ENCODE measurements around the gene RPRD1B.

RPRD1B gene

GRCh38 chr20:38125157-38126056, 91.9 kb downstream of the RPRD1B start:
- no peak for DNase-seq

DNA sequence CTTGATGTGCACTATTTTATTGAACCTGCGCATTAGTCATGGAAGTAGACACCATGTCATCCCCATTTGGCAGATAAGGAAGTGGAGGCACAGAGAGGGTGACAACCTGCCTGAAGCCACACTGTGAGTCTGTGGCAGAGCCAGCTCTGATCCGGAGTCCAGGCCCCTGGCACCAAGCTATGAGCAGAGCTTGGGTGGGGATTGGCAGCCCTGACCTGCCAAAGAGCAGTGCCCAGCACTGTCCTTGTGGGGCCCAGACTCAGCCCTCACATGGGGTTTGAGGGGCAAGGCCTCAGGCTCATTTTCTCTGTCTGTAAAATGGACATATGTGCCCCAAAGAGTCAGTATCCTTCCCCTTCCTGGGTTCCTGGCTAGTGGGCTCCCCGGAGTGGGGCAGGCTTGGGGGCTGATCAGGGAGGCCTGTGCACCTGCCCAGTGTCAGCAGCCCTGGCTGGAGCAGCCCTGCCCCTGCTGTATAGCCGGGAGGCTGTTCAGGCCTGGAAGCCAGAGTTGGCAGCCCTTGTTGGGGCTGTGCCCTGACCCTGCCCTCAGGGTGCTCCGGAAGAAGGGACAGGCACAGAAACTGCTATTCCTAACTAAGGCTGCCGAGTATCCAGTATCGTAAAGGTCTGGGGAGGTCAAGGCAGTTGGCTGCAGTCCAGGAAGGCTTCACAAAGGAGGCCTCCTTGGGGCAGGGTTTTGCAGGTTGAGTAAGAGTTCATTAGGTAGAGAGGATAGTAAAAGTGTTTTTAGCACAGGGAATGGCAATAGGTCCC, 92.8 kb downstream of the RPRD1B start:
- DNase-seq, result no peak

DNA sequence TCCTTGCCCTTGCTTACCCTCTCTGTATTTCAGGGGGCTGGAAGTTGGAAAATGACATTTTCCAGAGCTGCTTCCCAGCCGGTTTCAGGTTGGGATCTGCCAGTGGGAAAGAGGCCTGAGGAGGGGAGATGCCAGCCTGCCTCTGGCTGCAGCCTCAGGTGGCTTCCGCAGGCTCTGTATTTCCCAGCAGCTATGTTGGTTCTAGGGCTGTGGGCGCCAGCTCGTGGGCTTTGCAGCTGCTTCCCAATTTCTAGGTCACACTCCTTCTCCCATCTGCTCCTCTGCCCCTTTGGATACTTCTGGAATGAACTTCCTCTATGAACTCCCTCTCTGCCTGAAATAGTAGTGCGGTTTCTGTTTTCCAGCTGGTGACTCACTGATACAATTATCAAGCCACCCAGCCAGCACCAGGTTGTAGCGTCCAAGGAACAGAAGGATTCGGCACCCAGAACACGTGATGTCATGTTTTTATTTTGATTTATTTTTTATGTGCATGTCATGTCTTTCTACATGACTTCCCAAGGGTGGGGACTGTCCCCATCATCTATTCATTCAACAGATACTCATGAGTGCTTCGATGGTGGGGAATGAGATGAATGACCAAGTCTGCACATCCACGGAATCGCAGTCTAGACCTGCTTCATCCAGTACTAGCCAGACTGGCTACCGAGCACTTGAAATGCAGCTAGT, 93.5 kb downstream of the RPRD1B start:
- no peak for DNase-seq

GRCh38 chr20:38127920-38128528, 94.5 kb downstream of the RPRD1B start:
- DNase-seq, result no peak

DNA sequence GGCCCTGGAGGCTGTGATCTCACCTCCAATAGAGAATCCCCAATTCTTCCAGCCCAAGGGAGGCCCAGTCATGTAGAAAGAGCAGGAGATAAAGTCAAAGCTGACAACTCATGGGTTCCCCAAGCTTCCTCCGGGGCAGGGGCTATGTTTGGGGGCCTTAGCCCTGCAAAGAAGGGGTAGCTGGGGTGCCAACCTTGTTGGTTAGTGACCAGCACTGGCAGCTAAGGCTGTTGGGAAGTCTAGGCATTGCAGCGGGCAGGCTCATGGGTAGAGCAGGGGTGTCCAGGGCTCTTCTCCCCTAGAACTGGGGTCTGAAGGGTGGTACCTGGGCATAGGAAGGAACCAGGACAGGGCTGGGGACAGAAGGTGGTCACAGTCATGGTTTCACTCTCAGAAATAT, 95.1 kb downstream of the RPRD1B start:
- DNase-seq, result no peak

GRCh38 chr20:38129248-38129865, 95.8 kb downstream of the RPRD1B start:
- DNase-seq, result no peak

DNA sequence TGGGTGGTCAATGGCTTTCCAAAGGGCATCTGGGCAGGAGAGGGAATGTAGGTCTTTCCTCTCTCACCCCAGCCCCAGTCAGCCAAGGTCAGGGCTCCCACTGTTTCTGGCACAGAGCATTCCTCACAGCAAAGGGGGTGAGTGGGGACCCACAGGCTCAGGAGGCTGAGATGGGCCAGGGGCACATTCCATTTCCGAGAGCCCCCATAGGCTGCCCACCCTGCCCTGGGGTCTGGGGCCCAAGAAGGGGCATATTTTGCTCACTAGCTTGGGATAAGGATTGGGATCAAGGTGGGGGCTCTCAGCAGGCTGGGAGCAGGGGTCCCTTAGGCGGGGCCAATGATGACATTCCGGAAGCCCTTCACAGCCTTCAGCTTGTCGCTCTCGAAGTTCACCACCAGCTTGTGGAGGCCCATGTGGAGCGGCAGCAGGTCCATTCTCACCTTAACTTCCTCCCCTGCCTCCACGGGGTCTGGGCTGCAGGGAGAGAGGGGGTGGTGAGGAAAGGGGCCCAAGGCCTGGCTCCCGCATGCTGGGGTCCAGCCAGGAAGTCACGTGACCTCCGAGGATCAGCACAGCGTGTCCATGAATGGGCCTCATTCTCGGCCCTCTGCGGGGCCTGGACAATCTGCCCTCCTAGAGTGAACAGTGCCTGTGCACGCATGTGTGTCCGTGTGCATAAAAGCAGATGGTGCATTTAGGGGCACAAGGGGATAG, 96.5 kb downstream of the RPRD1B start:
- no peak for DNase-seq

GRCh38 chr20:38130687-38131587, 97.4 kb downstream of the RPRD1B start:
- DNase-seq, result no peak

GRCh38 chr20:38131588-38132121, 98.1 kb downstream of the RPRD1B start:
- DNase-seq, result no peak

- DNase-seq, result no peak
These were observed 98.8 kb downstream of the RPRD1B start for GRCh38 chr20:38132156-38132909.

DNA sequence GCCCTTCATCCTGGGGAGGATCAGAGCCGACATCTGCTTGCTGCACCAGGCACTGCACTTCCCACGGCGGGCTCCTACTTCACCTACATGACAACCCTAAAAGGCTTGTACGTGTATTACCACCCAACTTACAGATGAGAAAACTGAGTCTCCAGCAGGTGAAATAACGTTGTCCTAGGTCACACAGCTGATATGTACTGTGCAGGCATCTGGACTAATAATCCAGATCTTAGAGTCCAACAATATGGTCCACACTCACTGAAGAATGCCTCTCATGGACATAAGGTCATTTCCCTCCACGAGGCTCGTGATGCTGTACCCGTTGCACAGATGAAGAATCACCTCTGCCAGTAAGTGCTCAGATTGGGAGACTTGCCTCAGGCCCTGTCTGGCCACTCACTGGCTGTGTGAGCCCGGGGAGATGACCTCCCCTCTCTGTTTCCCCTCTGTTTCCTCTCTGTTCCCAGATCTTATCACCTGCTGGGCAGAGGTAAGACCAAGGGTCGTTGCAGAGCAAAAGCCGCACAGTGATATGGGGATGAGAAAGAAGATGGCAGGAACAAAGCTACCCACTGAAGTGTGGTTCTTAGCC, 99.5 kb downstream of the RPRD1B start:
- DNase-seq, result no peak

- no peak for DNase-seq
These were observed 100.3 kb downstream of the RPRD1B start for GRCh38 chr20:38133680-38134426.

DNA sequence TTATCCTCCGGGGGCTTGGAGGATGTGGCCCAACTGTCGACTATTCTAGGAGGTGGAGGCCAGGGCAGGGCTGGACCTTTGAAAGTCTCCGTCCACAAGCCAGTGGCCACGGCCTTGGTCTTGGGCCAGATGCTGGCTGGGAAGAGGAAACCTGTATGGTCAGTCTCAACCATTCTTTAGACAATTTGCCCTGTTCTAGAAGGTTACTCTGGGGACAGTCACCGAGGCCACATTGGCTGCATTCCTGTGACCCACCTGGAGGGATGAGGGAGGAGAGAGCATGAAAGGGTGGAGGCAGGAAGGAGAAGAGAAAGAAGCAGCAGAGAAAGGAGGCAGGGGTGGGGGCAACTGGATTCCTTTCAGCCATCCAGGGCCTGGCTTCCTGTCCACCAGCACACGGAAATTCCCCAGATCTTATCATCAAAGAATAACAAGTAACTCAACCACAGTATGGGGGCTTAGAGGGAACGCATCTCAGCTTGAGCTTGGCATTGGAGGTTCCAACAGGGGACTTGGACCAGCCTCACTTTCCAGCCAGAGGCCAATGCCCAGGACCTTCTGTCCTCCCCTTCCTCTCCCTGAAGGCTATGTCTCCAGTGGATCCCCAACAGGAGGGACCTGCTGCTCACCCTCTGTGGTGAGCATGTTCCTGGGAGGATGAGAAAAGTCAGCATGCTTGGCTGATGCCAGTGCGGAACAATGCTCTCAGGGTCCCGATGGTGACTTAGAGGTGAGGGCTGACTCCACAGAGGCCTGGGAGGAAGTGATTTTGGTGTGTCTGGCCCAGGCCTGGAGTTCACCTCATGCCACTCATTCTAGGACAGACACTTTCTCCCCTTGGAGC, 101.1 kb downstream of the RPRD1B start:
- DNase-seq, result no peak

DNA sequence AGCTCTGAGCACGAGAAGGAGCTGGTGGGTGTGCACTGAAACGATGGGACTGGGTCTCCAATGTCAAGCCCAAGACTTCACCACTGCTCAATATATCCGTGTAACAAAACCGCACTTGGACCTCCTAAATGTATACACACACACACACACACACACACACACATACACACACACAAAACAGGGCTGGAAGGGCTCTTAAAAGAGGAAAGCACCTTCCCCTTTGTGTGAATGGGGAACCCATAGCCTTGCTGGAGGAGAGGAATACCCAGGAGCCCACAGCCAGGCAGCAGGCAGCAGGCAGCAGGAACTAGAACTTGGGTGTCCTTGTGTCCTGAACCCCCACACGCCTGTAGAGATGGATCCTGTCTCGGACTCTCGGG, 101.7 kb downstream of the RPRD1B start:
- no peak for DNase-seq

DNA sequence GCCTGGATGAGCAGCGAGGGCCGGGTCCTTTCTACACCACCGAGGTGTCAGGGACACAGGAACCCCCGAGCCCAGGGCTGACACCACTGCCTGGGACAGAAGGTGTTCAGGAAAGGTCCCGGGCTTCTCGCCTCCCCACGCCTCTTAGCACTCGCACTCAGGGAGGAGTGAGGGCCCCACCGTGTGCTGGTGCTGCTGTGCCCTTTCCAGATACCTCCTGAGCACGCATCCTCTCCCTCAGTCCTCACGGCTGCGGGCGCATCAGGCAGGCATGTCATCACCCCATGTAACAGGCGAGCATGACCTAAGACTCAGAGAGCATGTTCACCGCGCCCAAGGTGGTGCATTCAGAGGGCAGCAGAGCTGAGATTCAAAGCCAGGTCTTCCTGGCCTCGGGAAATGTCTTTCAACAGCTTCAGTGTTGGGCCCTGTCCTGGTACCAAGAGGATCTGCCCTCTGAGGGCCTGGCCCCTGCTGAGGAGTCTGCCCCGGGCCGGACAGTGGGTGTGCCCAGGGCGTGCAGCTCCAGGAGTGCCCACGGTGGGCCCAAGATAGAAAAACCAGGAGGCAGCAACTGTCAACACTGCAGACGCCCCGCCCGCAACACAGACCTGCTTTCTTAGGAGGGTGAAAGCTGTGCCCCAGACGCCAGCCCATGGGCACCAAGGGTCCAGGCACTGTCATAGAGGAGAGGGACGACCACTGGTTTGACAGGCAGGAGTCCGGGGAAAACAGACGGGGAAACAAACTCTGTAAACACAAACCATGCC, 102.3 kb downstream of the RPRD1B start:
- DNase-seq, result no peak

DNA sequence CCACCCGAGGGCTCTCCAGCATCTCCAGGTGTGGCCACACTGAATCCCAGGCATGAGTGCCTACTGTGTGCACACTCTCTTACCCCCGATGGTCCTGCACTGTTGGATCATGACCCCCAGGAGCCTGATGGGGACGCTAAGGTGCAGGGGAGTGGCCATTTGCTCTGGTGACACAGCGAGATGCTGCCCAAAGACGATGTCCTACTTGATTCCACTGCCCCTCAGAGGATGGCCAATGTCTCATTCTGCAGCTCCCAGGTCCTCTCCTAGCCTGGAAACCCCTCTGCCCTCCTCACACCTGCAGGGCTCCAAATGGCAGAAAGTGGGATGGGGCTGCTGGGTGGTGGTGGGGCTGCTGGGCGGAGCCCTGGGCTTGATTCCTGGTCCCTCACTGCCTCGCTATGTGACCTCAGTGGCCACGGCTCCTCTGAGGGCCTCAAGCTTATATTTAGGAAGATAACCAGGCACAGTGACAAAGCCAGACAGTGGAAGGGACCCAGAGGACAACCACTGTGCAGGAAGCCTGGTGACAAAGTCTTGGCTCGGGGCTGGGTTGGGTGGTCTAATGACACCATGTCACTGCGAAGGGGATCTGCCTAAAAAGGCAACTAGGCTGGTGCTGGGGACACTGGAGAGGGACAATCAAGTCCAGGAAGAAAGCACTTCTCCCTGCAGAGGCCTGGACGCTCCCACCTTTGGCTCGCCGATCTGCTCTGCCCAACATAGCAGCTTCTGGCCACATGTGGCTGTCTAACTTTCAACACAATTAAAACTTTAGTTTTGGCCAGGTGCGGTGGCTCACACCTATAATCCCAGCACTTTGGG, 103.1 kb downstream of the RPRD1B start:
- DNase-seq, result no peak

Measured in stimulated activated CD8-positive, alpha-beta memory T cell treated with anti-CD3 and anti-CD28 coated beads, Interleukin-4, amount 100 ng/mL, for 48 hours (primary cell).